Measurements from ENCODE around the gene NUDT8. TPM values are rescaled to one million over a fixed set of nuclear protein-coding genes. Genes with fewer than 3 reads are reported as not detected.

Gene NUDT8
- total RNA-seq, 1 donor from 2014 or later = 3.0 TPM

- Histone ChIP-seq H3K4me2 (ENCODE audit: low read length) (no peak overlapping the region), H3K4me3 (ENCODE audit: insufficient read depth, low read depth, low read length) (no peak overlapping the region), H3K79me2 (ENCODE audit: insufficient read depth, low read length) (no peaks in the 10 kb centered on the region), H2AFZ (ENCODE audit: low read depth, low read length) (no peak overlapping the region), H3K9me3 (ENCODE audit: insufficient read depth, low read depth, low read length) (no peaks in the 10 kb centered on the region), H4K20me1 (ENCODE audit: insufficient read depth, low read length) (no peaks in the 10 kb centered on the region), H3K27me3 (ENCODE audit: insufficient read depth, low read length) (no peaks in the 10 kb centered on the region), H3K4me1 (ENCODE audit: insufficient read depth, low read length) (peaks cover 8% of the 10 kb centered on the region), H3K27ac (ENCODE audit: low read depth, low read length) (no peak overlapping the region), H3K36me3 (ENCODE audit: insufficient read depth, low read length) (no peaks in the 10 kb centered on the region), H3K9ac (ENCODE audit: low read length) (no peak overlapping the region)
- FAIRE-seq = no peak
- Mint-ChIP-seq H3K4me1 (ENCODE audit: low read depth, unreplicated experiment) (no peaks in the 10 kb centered on the region), H3K4me3 (ENCODE audit: unreplicated experiment) (no peak overlapping the region), H3K36me3 (ENCODE audit: low read depth, unreplicated experiment) (no peaks in the 10 kb centered on the region), H3K27ac (ENCODE audit: unreplicated experiment) (peak overlapping the region; percentile 18), H3K27me3 (ENCODE audit: low read depth, unreplicated experiment) (peaks cover 8% of the 10 kb centered on the region), H3K9me3 (ENCODE audit: unreplicated experiment) (peaks cover 2% of the 10 kb centered on the region)
- DNase-seq (ENCODE audit: low read depth) = no peak
- TF ChIP-seq CTCF (IDR thresholded peaks at IDR 0.05; ENCODE audit: insufficient read depth, low read depth, low read length) = no peak
- no peak for TF ChIP-seq EZH2 (IDR thresholded peaks at IDR 0.05; ENCODE audit: insufficient read depth, low read length)
Measured at GRCh38 chr11:67632982-67633755, 3.4 kb upstream of the NUDT8 start.

GRCh38 chr11:67632175-67632981 lies 2.6 kb upstream of the NUDT8 start:
- Histone ChIP-seq H3K36me3 (ENCODE audit: insufficient read depth, low read length) (no peaks in the 10 kb centered on the region), H3K9ac (ENCODE audit: low read length) (no peak overlapping the region), H2AFZ (ENCODE audit: low read depth, low read length) (no peak overlapping the region), H3K4me1 (ENCODE audit: insufficient read depth, low read length) (peaks cover 8% of the 10 kb centered on the region), H3K27me3 (ENCODE audit: insufficient read depth, low read length) (no peaks in the 10 kb centered on the region), H3K79me2 (ENCODE audit: insufficient read depth, low read length) (no peaks in the 10 kb centered on the region), H3K9me3 (ENCODE audit: insufficient read depth, low read depth, low read length) (no peaks in the 10 kb centered on the region), H4K20me1 (ENCODE audit: insufficient read depth, low read length) (no peaks in the 10 kb centered on the region), H3K27ac (ENCODE audit: low read depth, low read length) (no peak overlapping the region), H3K4me2 (ENCODE audit: low read length) (no peak overlapping the region), H3K4me3 (ENCODE audit: insufficient read depth, low read depth, low read length) (no peak overlapping the region)
- Mint-ChIP-seq H3K4me3 (ENCODE audit: unreplicated experiment) (no peak overlapping the region), H3K4me1 (ENCODE audit: low read depth, unreplicated experiment) (no peaks in the 10 kb centered on the region), H3K27me3 (ENCODE audit: low read depth, unreplicated experiment) (peaks cover 8% of the 10 kb centered on the region), H3K36me3 (ENCODE audit: low read depth, unreplicated experiment) (no peaks in the 10 kb centered on the region), H3K9me3 (ENCODE audit: unreplicated experiment) (peaks cover 2% of the 10 kb centered on the region), H3K27ac (ENCODE audit: unreplicated experiment) (no peak overlapping the region)
- FAIRE-seq (no peak), DNase-seq (ENCODE audit: low read depth) (no peak)
- no peak for TF ChIP-seq EZH2 (IDR thresholded peaks at IDR 0.05; ENCODE audit: insufficient read depth, low read length)
- TF ChIP-seq CTCF (IDR thresholded peaks at IDR 0.05; ENCODE audit: insufficient read depth, low read depth, low read length) = no peak

All from astrocyte (in vitro differentiated cells and primary cell).